ENCODE data around the gene ONECUT1.

DNA sequence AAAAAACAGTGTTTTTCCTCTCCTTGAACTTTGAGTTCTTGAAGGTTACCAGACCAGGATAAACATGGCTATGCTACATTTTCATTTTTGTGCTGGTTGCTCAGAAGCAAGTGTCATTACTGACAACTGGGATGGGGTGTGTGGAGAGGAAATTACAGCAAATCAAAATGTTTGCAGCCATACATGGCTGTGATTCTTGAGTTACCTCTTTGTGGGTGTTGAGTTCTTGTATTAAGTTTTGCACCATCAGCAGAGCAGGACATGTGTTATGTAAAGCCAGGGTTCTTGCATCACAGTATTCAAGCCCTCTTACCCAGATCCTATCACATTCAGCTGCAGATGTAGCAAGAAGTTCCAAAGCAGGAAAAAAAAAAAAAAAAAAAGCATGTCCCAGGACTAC lies 57.0 kb downstream of the ONECUT1 start:
- TF ChIP-seq, protein P1, sequence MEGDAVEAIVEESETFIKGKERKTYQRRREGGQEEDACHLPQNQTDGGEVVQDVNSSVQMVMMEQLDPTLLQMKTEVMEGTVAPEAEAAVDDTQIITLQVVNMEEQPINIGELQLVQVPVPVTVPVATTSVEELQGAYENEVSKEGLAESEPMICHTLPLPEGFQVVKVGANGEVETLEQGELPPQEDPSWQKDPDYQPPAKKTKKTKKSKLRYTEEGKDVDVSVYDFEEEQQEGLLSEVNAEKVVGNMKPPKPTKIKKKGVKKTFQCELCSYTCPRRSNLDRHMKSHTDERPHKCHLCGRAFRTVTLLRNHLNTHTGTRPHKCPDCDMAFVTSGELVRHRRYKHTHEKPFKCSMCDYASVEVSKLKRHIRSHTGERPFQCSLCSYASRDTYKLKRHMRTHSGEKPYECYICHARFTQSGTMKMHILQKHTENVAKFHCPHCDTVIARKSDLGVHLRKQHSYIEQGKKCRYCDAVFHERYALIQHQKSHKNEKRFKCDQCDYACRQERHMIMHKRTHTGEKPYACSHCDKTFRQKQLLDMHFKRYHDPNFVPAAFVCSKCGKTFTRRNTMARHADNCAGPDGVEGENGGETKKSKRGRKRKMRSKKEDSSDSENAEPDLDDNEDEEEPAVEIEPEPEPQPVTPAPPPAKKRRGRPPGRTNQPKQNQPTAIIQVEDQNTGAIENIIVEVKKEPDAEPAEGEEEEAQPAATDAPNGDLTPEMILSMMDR (conservative IDR thresholded peaks at IDR 0.05; ENCODE audit: low read length): no peak
- TF ChIP-seq EZH2phosphoT487 (IDR thresholded peaks at IDR 0.05; ENCODE audit: borderline replicate concordance): no peak

Data from Loucy (cell line).